GM06990 (cell line): ENCODE results near the gene CTAGE1.
"Not testable (repeated sequence)": the region's sequence is repeated elsewhere in the genome, so short reads cannot be mapped to it uniquely, and the experiment has no call there.

Experiments used
- DNase-seq: peaks from one replicate; pipeline ENCODE4 v3.0.0-alpha.2; 2011; ENCODE audit not compliant: insufficient read length; ENCODE audit errors: extremely low read depth
- H3K27me3 ChIP-seq: replicated peaks from 2 replicates; pipeline ENCODE4 v1.6.0; 2011; ENCODE audit warnings: low read length; ENCODE audit not compliant: control insufficient read depth, insufficient read depth
- H3K36me3 ChIP-seq: 2 replicates; pipeline ENCODE4 v1.5.1; 2011; ENCODE audit warnings: low read length; ENCODE audit not compliant: control insufficient read depth, insufficient read depth
- H3K4me3 ChIP-seq: replicated peaks from 2 replicates; pipeline ENCODE4 v1.5.1; 2011; ENCODE audit warnings: low read depth, mild to moderate bottlenecking, control low read depth, low read length
- TF ChIP-seq, protein P1 (sequence below): IDR thresholded peaks from 2 replicates; pipeline ENCODE4 v1.5.1; 2011; ENCODE audit warnings: low read length, control low read depth, mild to moderate bottlenecking, inconsistent platforms; ENCODE audit not compliant: insufficient read depth, poor library complexity, severe bottlenecking

Gene CTAGE1

DNA sequence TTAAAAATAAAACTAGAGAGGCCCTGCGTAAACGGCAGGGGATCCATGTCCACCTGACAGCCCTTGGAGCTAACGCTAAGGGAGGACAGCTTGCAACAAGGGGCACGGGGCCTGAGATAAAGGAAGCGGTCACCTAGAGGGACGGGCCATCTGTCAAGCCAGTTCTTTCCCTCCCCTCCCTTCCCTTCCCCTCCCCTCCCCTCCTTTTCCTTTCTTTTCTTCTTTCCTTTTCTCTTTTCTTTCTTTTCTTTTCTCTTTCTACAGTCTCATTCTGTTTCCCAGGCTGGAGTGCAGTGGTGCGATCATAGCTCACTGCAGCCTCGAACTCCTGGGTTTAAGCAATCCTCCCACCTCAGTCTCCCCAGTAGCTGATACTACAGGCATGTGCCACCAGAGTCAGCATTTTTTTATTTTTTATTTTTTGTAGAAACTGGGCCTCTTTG is 34.5 kb upstream of the CTAGE1 start:
- DNase-seq = no peak
- H3K4me3 ChIP-seq = no peak overlapping the region
- H3K36me3 ChIP-seq = no peaks in the 10 kb centered on the region
- no peaks in the 10 kb centered on the region; the same call in 1 of the 2 replicates for H3K27me3 ChIP-seq
- TF ChIP-seq, protein P1, sequence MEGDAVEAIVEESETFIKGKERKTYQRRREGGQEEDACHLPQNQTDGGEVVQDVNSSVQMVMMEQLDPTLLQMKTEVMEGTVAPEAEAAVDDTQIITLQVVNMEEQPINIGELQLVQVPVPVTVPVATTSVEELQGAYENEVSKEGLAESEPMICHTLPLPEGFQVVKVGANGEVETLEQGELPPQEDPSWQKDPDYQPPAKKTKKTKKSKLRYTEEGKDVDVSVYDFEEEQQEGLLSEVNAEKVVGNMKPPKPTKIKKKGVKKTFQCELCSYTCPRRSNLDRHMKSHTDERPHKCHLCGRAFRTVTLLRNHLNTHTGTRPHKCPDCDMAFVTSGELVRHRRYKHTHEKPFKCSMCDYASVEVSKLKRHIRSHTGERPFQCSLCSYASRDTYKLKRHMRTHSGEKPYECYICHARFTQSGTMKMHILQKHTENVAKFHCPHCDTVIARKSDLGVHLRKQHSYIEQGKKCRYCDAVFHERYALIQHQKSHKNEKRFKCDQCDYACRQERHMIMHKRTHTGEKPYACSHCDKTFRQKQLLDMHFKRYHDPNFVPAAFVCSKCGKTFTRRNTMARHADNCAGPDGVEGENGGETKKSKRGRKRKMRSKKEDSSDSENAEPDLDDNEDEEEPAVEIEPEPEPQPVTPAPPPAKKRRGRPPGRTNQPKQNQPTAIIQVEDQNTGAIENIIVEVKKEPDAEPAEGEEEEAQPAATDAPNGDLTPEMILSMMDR = no peak

DNA sequence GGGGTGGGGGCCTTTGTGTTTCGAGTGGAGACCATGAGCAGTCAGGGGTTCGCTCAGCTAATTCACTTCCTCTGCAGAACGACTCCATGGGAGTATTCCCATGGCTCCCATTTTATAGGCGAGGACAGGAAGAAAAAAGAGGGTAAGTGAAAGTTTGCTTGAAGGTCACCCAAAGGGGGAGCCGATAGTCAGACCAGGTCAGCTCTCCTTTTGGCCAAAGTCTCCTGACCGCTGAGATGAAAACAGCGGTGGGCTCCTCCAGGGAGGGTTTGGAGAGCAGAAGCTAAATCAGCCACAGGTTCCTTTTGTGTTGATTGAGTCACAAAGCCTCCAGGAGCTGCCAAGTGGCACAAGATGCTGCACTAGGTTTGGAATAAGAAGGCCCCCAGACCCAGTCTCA is 34.1 kb upstream of the CTAGE1 start:
- TF ChIP-seq, protein P1 = no peak
- Histone ChIP-seq H3K27me3 (no peaks in the 10 kb centered on the region; the same call in 1 of the 2 replicates), H3K36me3 (no peaks in the 10 kb centered on the region), H3K4me3 (no peak overlapping the region)
- no peak for DNase-seq

DNA sequence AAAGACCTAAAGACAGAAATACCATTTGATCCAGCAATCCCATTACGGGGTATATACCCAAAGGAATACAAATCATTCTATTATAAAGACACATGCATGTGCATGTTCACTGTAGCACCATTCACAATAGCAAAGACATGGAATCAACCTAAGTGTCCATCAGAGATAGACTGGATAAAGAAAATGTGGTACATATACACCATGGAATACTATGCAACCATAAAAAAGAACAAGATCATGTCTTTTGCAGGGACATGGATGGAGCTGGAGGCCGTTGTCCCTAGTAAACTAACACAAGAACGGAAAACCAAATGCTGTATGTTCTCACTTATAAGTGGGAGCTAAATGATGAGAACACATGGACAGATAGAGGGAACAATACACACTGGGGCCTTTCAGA is 33.1 kb upstream of the CTAGE1 start:
- not testable (repeated sequence) for DNase-seq, H3K27me3 ChIP-seq, H3K36me3 ChIP-seq, H3K4me3 ChIP-seq

DNA sequence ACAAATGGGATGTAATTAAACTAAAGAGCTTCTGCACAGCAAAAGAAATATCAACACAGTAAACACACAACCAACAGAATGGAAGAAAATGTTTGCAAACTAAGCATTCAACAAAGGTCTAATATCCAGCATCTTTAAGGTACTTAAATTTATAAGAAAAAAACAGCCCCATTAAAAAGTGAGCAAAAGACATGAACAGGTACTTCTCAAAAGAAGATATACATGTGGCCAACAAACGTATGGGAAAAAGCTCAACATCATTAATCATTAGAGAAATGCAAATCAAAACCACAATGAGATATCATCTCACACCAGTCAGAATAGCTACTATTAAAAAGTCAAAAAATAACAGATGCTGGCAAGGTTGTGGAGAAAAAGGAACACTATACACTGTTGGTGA is 32.6 kb upstream of the CTAGE1 start:
- H3K36me3 ChIP-seq, H3K4me3 ChIP-seq, DNase-seq, H3K27me3 ChIP-seq: not testable (repeated sequence)

DNA sequence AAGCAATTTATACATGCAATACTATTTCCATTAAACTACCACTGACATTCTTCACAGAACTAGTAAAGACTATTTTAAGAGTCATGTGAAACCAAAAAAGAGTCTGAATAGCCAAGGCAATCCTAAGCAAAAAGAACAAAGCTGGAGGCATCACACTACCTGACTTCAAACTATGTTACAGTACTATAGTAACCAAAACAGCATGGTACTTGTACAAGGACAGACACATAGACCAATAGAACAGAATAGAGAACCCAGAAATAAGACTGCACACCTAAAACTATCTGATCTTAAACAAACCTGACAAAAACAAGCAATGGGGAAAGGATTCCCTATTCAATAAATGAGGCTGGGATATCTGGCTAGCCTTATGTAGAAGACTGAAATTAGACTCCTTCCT is 32.0 kb upstream of the CTAGE1 start:
- not testable (repeated sequence) for H3K4me3 ChIP-seq, H3K36me3 ChIP-seq, H3K27me3 ChIP-seq, DNase-seq

- no peak for DNase-seq
- H3K36me3 ChIP-seq = no peaks in the 10 kb centered on the region
- H3K27me3 ChIP-seq = no peaks in the 10 kb centered on the region
- H3K4me3 ChIP-seq = no peak overlapping the region
- TF ChIP-seq, protein P1 = no peak
These were observed 30.5 kb upstream of the CTAGE1 start for GRCh38 chr18:22448238-22448637.

DNA sequence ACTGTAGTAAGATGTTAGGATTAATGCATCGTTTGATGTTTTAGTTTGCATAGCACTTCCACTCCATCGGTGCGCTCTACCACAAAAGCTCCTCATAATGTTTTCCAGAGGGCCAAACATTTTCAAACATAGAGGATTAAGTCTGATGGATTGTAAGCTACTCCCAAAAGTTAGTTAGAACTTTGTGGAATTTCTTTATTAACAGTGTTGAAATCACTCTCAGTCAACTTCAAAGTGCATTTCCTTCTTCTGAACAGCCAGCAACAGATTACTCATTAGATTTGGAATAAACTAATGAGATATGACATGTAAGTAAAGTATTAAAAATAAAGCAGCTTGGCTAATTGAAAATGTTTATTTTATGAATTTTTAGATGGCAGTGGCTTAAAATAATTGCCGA is 30.1 kb upstream of the CTAGE1 start:
- Histone ChIP-seq H3K4me3 (no peak overlapping the region), H3K36me3 (no peaks in the 10 kb centered on the region), H3K27me3 (no peaks in the 10 kb centered on the region)
- DNase-seq = no peak
- TF ChIP-seq, protein P1 = no peak
